Type B pancreatic cell (in vitro differentiated cells): ENCODE measurements around the gene DNAH8. TPM values are rescaled to one million over a fixed set of nuclear protein-coding genes. Genes with fewer than 3 reads are reported as not detected.

Experiments used
- DNase-seq: peaks from one replicate; pipeline ENCODE4 v3.0.0; 2021; ENCODE audit warnings: mixed read lengths; ENCODE audit not compliant: unreplicated experiment; ENCODE audit errors: extremely low spot score
- H3K27ac Mint-ChIP-seq: 2 replicates; pipeline ENCODE4 v1.8.0; 2021; ENCODE audit warnings: mild to moderate bottlenecking, mixed read lengths
- H3K27me3 Mint-ChIP-seq: 2 replicates; pipeline ENCODE4 v1.8.0; 2021; ENCODE audit warnings: mixed read lengths
- H3K36me3 Mint-ChIP-seq: 2 replicates; pipeline ENCODE4 v1.8.0; 2021; ENCODE audit warnings: mixed read lengths
- H3K4me1 Mint-ChIP-seq: one replicate; pipeline ENCODE4 v1.8.0; 2021; ENCODE audit warnings: mixed read lengths; ENCODE audit not compliant: unreplicated experiment
- H3K4me3 Mint-ChIP-seq: 2 replicates; pipeline ENCODE4 v1.8.0; 2021; ENCODE audit warnings: mild to moderate bottlenecking, mixed read lengths
- H3K9me3 Mint-ChIP-seq: 2 replicates; pipeline ENCODE4 v1.8.0; 2021; ENCODE audit warnings: mixed read lengths
- total RNA-seq: library from RNA; stranded (reverse); gene quantifications from 2 replicates; pipeline ENCODE4 v1.2.1, GENCODE V29; 2021; ENCODE audit warnings: low replicate concordance
- TF ChIP-seq, protein P1 (sequence below): fragments of 200-600 bp; sonication (generic); conservative IDR thresholded peaks from 2 replicates; pipeline ENCODE4 v1.5.0; 2021; ENCODE audit warnings: antibody characterized with exemption, mild to moderate bottlenecking

DNAH8 gene
- total RNA-seq, 1 donor from 2014 or later, result 0.05 TPM

DNA sequence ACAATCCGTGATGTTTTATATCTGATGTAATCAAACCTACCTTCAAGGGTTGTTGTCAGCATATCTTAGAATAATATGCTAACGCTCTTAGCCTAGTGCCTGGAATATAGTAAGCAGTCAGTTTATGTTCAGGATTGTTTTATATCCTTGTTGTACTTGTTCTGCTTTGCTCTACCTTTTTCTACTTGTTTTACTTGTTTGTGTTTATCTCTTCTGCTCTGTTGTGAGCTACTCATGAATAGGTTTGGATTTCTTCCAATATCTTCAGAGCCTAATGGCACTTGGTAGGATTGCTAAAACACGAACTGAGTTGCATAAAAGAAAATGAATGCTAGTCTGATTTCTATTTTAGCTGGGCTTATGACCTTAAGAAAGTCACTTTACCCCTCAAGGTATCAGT lies 40.1 kb downstream of the DNAH8 start:
- H3K36me3 Mint-ChIP-seq, result no peaks in the 10 kb centered on the region
- TF ChIP-seq, protein P1, sequence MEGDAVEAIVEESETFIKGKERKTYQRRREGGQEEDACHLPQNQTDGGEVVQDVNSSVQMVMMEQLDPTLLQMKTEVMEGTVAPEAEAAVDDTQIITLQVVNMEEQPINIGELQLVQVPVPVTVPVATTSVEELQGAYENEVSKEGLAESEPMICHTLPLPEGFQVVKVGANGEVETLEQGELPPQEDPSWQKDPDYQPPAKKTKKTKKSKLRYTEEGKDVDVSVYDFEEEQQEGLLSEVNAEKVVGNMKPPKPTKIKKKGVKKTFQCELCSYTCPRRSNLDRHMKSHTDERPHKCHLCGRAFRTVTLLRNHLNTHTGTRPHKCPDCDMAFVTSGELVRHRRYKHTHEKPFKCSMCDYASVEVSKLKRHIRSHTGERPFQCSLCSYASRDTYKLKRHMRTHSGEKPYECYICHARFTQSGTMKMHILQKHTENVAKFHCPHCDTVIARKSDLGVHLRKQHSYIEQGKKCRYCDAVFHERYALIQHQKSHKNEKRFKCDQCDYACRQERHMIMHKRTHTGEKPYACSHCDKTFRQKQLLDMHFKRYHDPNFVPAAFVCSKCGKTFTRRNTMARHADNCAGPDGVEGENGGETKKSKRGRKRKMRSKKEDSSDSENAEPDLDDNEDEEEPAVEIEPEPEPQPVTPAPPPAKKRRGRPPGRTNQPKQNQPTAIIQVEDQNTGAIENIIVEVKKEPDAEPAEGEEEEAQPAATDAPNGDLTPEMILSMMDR, result no peak
- no peak for DNase-seq
- no peaks in the 10 kb centered on the region for H3K27me3 Mint-ChIP-seq
- H3K27ac Mint-ChIP-seq, result peak overlapping the region; percentile 96
- peak overlapping the region; percentile 54 for H3K4me3 Mint-ChIP-seq
- peaks cover 3% of the 10 kb centered on the region for H3K4me1 Mint-ChIP-seq
- H3K9me3 Mint-ChIP-seq, result peaks cover 8% of the 10 kb centered on the region

- H3K4me3 Mint-ChIP-seq, result peak overlapping the region; percentile 44
- TF ChIP-seq, protein P1, result no peak
- H3K27me3 Mint-ChIP-seq, result no peaks in the 10 kb centered on the region
- H3K4me1 Mint-ChIP-seq, result peaks cover 3% of the 10 kb centered on the region
- no peak for DNase-seq
- H3K9me3 Mint-ChIP-seq, result peaks cover 8% of the 10 kb centered on the region
- H3K27ac Mint-ChIP-seq, result peak overlapping the region; percentile 96
- no peaks in the 10 kb centered on the region for H3K36me3 Mint-ChIP-seq
Observed at GRCh38 chr6:38755874-38756273, 40.8 kb downstream of the DNAH8 start.

- no peaks in the 10 kb centered on the region for H3K36me3 Mint-ChIP-seq
- DNase-seq, result no peak
- peaks cover 8% of the 10 kb centered on the region for H3K9me3 Mint-ChIP-seq
- H3K4me1 Mint-ChIP-seq, result peaks cover 3% of the 10 kb centered on the region
- no peaks in the 10 kb centered on the region for H3K27me3 Mint-ChIP-seq
- TF ChIP-seq, protein P1, result no peak
- H3K4me3 Mint-ChIP-seq, result no peak overlapping the region
- H3K27ac Mint-ChIP-seq, result no peak overlapping the region
Observed at GRCh38 chr6:38760097-38760496, 45.0 kb downstream of the DNAH8 start.

DNA sequence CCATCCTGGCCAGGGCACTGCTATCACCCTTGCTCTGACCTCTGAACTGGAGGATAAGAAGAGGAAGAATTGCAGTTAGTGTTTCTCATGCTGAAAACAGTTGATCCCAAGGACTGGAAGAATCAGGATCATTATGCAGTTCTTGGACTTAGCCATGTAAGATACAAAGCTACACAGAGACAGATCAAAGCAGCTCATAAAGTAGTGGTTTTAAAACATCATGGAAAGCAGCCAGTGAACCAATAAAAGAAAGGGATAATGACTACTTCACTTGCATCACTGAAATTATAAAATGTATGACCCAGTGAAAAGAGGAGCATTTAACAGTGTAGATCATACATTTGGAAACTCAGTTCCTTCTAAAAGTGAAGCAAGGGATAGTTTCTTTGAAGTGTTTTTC lies 47.7 kb downstream of the DNAH8 start:
- Mint-ChIP-seq H3K36me3 (no peaks in the 10 kb centered on the region), H3K27ac (no peak overlapping the region), H3K4me1 (no peaks in the 10 kb centered on the region), H3K27me3 (no peaks in the 10 kb centered on the region), H3K9me3 (peaks cover 8% of the 10 kb centered on the region), H3K4me3 (no peak overlapping the region)
- no peak for DNase-seq
- TF ChIP-seq, protein P1, result no peak

GRCh38 chr6:38767560-38767959 lies 52.4 kb downstream of the DNAH8 start:
- no peak overlapping the region for H3K4me3 Mint-ChIP-seq
- H3K27ac Mint-ChIP-seq, result no peak overlapping the region
- peaks cover 3% of the 10 kb centered on the region for H3K27me3 Mint-ChIP-seq
- DNase-seq, result no peak
- H3K36me3 Mint-ChIP-seq, result no peaks in the 10 kb centered on the region
- TF ChIP-seq, protein P1, result no peak
- no peaks in the 10 kb centered on the region for H3K9me3 Mint-ChIP-seq
- H3K4me1 Mint-ChIP-seq, result no peaks in the 10 kb centered on the region

DNA sequence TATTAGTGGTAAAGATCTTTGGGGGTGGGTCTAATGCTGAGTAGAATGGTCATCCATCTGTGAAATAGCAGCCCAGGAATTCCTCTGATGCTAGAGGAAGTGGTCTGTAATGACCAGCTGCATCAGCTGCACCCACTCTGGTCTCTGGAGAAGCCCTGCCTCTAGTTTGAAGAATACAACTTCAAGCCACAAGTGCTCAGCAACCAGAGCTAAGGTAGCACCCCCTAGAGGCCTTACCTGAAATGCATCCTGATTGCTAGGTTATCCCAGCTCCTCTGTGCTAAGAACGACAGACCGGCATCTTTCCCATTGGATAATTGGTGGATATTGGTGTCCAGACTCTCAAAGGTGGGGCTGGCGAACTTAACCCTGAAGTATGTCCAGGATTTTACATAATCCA lies 58.2 kb downstream of the DNAH8 start:
- no peaks in the 10 kb centered on the region for H3K4me1 Mint-ChIP-seq
- TF ChIP-seq, protein P1, result peak; percentile 53
- no peak overlapping the region for H3K4me3 Mint-ChIP-seq
- H3K27me3 Mint-ChIP-seq, result peaks cover 10% of the 10 kb centered on the region
- no peaks in the 10 kb centered on the region for H3K9me3 Mint-ChIP-seq
- no peak overlapping the region for H3K27ac Mint-ChIP-seq
- H3K36me3 Mint-ChIP-seq, result no peaks in the 10 kb centered on the region
- no peak for DNase-seq
